GM18867 (cell line): ENCODE measurements around the gene UTRN.

Experiments used
- ATAC-seq: cut with Tn5 transposase; IDR thresholded peaks from one replicate; pipeline ENCODE4 v1.9.1; 2021; ENCODE audit warnings: mild to moderate bottlenecking, moderate library complexity; ENCODE audit not compliant: unreplicated experiment

The UTRN gene

GRCh38 chr6:144279484-144280150 is 5.5 kb upstream of the UTRN start:
- no peak for ATAC-seq

GRCh38 chr6:144283646-144284477 is 1.3 kb upstream of the UTRN start:
- ATAC-seq = no peak

DNA sequence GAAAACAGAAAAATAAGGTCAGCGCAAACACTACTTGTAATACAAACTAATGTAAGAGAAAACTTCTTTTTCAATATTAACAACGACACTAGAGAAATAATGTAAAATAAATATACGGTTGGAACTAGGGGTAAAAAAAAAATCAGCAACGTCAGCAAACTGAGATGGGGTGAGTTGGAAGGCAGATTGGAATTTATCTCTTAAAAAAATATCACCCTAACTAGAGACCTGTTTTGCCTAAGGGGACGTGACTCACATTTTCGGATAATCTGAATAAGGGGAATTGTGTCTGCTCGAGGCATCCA is 705 bp upstream of the UTRN start:
- ATAC-seq = no peak

GRCh38 chr6:144285548-144285797 is 338 bp downstream of the UTRN start:
- ATAC-seq = peak; percentile 26

GRCh38 chr6:144285798-144286502 is 815 bp downstream of the UTRN start:
- peak; percentile 30 for ATAC-seq

GRCh38 chr6:144286503-144287393 is 1.6 kb downstream of the UTRN start:
- no peak for ATAC-seq

DNA sequence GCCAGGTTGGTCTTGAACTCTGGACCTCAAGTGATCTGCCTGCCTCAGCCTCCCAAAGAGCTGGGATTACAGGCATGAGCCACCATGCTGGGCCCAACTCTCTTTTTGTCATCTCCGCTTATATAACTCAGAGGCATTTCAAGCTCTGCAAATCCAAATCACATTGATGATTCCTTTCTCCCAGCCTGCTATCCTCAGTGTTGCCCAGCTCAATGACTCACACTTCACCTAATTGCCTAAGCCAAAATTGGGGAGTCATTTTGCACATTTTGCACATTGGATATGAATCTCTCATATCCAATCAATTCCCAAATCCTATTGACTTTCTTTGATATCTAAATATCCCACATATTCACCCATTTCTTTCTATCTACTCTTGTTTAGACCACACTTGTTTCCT is 3.9 kb downstream of the UTRN start:
- no peak for ATAC-seq

- no peak for ATAC-seq
Observed at GRCh38 chr6:144292372-144292771, 7.2 kb downstream of the UTRN start.

- no peak for ATAC-seq
Observed at GRCh38 chr6:144294016-144294415, 8.9 kb downstream of the UTRN start.

GRCh38 chr6:144295211-144295610 is 10.1 kb downstream of the UTRN start:
- ATAC-seq = no peak

GRCh38 chr6:144295981-144296767 is 11.0 kb downstream of the UTRN start:
- no peak for ATAC-seq

DNA sequence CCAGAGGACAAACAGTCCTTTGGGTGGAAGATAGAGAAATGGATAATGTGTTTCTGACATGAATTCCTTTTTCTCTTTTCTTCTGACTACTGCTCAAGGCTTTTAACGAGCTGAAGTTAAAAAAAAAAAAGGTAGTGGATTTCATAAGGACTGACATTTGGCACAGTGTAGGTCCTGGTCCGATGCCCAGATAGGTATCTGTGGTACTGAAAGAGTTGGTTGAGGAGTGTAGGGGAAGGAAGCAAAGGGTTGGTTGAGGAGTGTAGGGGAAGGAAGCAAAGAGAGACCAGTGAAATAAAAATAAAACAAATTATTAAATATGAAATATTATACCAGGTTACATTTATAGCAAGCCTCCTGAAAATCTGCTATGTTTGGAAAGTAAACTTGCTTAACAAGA is 11.8 kb downstream of the UTRN start:
- no peak for ATAC-seq

- no peak for ATAC-seq
Observed at GRCh38 chr6:144297511-144298100, 12.5 kb downstream of the UTRN start.

- no peak for ATAC-seq
Observed at GRCh38 chr6:144298194-144298593, 13.1 kb downstream of the UTRN start.

- no peak for ATAC-seq
Observed at GRCh38 chr6:144298916-144299315, 13.8 kb downstream of the UTRN start.

DNA sequence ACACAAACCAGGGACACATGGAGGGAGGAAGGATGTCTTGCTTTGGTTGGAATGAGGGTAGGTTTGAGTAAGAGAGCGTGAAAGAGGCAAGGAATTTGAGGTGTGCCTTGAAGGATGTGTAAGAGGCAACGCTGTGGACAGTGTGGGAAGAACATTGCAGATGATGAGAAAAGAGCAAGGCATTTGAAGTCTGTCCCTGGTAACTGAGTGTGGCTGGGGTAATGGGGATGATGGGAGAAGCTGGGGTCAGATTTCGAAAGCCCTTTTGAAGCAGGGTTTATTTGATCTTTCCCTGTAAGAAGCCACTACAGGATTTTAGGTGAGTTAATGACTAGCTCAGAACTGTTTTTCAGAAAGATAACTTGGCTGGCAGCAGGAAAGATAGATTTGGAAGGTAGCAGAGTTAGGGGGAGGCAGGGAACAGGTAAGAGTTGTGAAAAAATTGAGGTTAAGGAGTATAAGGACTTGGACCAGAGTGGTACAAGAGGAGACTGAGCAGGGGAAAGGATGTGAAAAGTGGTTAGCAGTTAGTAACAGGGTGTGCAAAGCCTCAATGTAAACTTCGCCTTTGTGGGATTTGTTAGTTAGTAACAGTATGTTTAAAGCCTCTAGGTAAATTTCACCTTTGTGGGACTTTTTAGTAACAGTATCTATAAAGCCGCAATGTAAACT is 17.7 kb downstream of the UTRN start:
- no peak for ATAC-seq

DNA sequence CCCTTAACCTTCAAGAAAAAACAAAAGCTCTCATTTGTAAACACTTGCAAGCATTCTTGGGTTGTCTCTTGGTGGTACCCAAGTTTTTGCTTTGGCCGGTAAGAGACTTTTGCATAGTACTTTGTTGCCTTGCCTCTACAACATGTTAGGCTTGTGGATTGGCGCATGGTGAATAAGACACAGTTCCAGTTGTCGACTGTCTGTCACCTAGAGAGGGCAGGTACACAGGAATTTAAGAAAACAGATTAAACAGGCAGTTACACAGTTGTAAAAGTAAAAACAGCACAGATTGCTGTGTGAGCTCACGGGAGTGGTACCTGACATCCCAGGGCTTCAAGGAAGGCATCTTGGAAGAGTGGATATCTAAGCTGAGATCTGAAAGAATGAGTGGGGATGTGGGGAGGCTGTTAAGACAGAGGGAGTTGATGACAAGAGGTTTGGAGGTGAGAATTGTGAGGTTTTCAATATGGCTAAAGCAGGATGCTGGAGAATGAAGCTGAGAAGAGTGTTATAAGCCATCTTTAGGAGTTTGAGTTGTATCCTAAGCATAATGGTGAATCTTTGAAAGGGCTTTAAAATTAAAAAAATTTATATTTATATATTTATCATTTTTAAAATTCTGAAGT is 19.2 kb downstream of the UTRN start:
- no peak for ATAC-seq

DNA sequence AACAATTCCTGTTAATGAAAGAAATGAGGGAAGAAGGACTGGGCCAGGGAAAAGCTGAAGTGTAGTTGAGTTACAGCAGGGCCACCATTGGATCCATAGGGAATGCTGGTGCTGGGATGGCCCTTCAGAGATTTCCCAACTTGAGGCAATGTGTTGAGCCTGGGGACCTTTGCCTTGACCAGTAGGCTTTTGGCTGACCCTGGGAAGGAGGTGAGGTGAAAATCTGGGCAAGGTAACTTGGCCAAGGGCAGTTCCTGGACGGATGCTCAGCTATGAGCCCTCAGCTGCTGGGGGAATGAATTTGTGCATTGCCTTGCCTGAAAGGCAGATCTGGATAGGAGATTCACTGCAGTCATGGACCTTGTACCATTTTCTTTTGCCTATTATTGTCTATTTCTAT is 20.4 kb downstream of the UTRN start:
- peak; percentile 34 for ATAC-seq

GRCh38 chr6:144305985-144306384 is 20.9 kb downstream of the UTRN start:
- ATAC-seq = peak; percentile 97
